Uterus (tissue), 4 donors: ENCODE measurements around the gene DOCK6. TPM values are rescaled to one million over a fixed set of nuclear protein-coding genes. Genes with fewer than 3 reads are reported as not detected.

ENCODE experiments used
- DNase-seq, 2 donors: peaks; one replicate each; pipeline ENCODE4 v3.0.0-alpha.2; 2019 to 2020
- H3K27ac ChIP-seq, 2 donors: fragments of 200-600 bp; sonication (generic); 1 replicate in 1 of 2; 2 replicates in 1 of 2; pipeline ENCODE4 v1.5.1; 2016 to 2018
- H3K27me3 ChIP-seq, 2 donors: fragments of 200-600 bp; sonication (generic); one replicate each; pipeline ENCODE4 v1.5.1; 2018 to 2019; ENCODE audit warnings: control low read depth in 1 of 2
- H3K36me3 ChIP-seq, 2 donors: fragments of 200-600 bp; sonication (generic); one replicate each; pipeline ENCODE4 v1.5.1; 2019; ENCODE audit warnings: control low read depth in 1 of 2
- H3K4me1 ChIP-seq, 2 donors: fragments of 200-600 bp; sonication (generic); one replicate each; pipeline ENCODE4 v1.5.1; 2018 to 2019; ENCODE audit warnings: control low read depth in 1 of 2
- H3K4me3 ChIP-seq, 2 donors: fragments of 200-600 bp; sonication (generic); 1 replicate in 1 of 2; 2 replicates in 1 of 2; pipeline ENCODE4 v1.5.1; 2018 to 2019; ENCODE audit warnings: mild to moderate bottlenecking in 1 of 2
- H3K9me3 ChIP-seq, 2 donors: fragments of 200-600 bp; sonication (generic); one replicate each; pipeline ENCODE4 v1.5.1; 2019; ENCODE audit warnings: control low read depth in 1 of 2
- POLR2A ChIP-seq, 2 donors: fragments of 450-650 bp; IDR thresholded peaks; one replicate each; pipeline ENCODE4 v1.6.1; 2016; ENCODE audit warnings: antibody characterized with exemption in 2 of 2, mild to moderate bottlenecking in 1 of 2, moderate library complexity in 1 of 2
- intact Hi-C: fragments of 100-400 bp; cut with DNase I; formaldehyde crosslinking; loops from one replicate; pipeline ENCODE4 v1.15.1; 2023; ENCODE audit warnings: low total_unique reads
- total RNA-seq, 4 donors: library from RNA; depleted of rRNA in 3 of 4; stranded (reverse); fragments of >200 nt in 3 of 4; gene quantifications; one replicate each; pipeline versions ENCODE4 v1.1.0 to v1.2.4, GENCODE V29; 2014 to 2023
- TF ChIP-seq, protein P1 (sequence below), 4 experiments: fragments of 200-600 bp in 2 of 4; fragments of 450-650 bp in 2 of 4; sonication (generic) in 2 of 4; IDR thresholded peaks; one replicate each; pipeline ENCODE4 v1.5.1; 2016 to 2019; ENCODE audit warnings: antibody characterized with exemption in 4 of 4, mild to moderate bottlenecking in 2 of 4, moderate library complexity in 1 of 4
- donor health status: DM: yes; HTN: yes; CAD: no.

The DOCK6 gene
- total RNA-seq, 4 donors from 2014 or later = 13.5 to 89.4 (median 38.6) TPM

GRCh38 chr19:11247934-11248333 is 14.4 kb downstream of the DOCK6 start:
- intact Hi-C loops = no loop called here
- no peaks in the 10 kb centered on the region for H3K36me3 ChIP-seq
- H3K27me3 ChIP-seq = no peaks in the 10 kb centered on the region
- H3K4me1 ChIP-seq = no peaks in the 10 kb centered on the region
- H3K9me3 ChIP-seq = no peaks in the 10 kb centered on the region
- peak overlapping the region; percentile 31 to 39 for H3K27ac ChIP-seq
- DNase-seq = no peak
- H3K4me3 ChIP-seq = no peak overlapping the region
- no peak for TF ChIP-seq POLR2A (IDR thresholded peaks at IDR 0.05)
- TF ChIP-seq, protein P1, sequence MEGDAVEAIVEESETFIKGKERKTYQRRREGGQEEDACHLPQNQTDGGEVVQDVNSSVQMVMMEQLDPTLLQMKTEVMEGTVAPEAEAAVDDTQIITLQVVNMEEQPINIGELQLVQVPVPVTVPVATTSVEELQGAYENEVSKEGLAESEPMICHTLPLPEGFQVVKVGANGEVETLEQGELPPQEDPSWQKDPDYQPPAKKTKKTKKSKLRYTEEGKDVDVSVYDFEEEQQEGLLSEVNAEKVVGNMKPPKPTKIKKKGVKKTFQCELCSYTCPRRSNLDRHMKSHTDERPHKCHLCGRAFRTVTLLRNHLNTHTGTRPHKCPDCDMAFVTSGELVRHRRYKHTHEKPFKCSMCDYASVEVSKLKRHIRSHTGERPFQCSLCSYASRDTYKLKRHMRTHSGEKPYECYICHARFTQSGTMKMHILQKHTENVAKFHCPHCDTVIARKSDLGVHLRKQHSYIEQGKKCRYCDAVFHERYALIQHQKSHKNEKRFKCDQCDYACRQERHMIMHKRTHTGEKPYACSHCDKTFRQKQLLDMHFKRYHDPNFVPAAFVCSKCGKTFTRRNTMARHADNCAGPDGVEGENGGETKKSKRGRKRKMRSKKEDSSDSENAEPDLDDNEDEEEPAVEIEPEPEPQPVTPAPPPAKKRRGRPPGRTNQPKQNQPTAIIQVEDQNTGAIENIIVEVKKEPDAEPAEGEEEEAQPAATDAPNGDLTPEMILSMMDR (IDR thresholded peaks at IDR 0.05) = no peak

DNA sequence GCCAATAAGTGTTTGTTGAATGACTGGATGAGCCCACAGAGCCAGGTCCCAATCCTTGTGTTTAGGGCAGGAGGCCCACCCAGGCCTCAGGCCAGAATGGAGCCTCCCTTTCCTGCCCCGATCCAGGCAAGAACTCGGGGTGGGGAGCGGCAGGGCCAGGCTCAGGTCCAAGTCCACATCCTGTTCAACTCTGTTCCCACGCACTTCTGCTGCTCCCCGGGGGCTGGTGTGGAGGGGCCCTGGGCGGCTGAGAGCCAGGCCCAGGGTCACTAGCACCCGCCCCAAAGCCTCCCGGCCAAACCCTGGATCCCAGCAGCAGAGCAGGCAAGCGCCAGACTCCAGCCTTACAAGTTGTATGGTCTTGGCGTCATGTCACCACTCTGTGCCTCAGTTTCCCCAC is 14.9 kb downstream of the DOCK6 start:
- Histone ChIP-seq H3K4me1 (no peaks in the 10 kb centered on the region), H3K27me3 (no peaks in the 10 kb centered on the region), H3K9me3 (no peaks in the 10 kb centered on the region), H3K27ac (peak overlapping the region; percentile 31 to 39), H3K4me3 (no peak overlapping the region), H3K36me3 (no peaks in the 10 kb centered on the region)
- TF ChIP-seq, protein P1 (IDR thresholded peaks at IDR 0.05) = no peak
- no peak for TF ChIP-seq POLR2A (IDR thresholded peaks at IDR 0.05)
- peak; percentile 64 to 65 for DNase-seq
- intact Hi-C loops = no loop called here

DNA sequence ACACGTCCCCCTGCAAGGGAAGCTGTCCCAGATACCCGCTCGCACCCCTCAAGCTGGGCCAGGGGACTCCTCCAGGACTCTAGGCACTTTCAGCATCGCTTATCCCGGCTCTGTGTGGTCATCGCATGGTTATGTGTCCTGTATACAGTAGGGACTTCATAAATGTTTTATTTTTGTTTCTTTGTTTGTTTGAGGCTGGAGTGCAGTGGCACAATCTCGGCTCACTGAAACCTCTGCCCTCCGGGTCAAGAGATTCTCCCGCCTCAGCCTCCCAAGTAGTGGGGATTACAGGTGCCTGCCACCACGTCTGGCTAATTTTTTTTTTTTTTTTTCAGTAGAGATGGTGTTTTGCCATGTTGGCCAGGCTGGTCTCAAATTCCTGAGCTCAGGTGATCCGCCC is 15.4 kb downstream of the DOCK6 start:
- no peak for TF ChIP-seq POLR2A (IDR thresholded peaks at IDR 0.05)
- no peak for DNase-seq
- Histone ChIP-seq H3K27me3 (no peaks in the 10 kb centered on the region), H3K36me3 (no peaks in the 10 kb centered on the region), H3K4me1 (no peaks in the 10 kb centered on the region), H3K4me3 (no peak overlapping the region), H3K9me3 (no peaks in the 10 kb centered on the region), H3K27ac (peak overlapping the region; percentile 31 to 39)
- intact Hi-C loops = no loop called here

GRCh38 chr19:11244846-11245589 is 17.3 kb downstream of the DOCK6 start:
- H3K27ac ChIP-seq = no peak overlapping the region
- H3K4me1 ChIP-seq = no peaks in the 10 kb centered on the region
- H3K4me3 ChIP-seq = no peak overlapping the region
- H3K27me3 ChIP-seq = no peaks in the 10 kb centered on the region
- intact Hi-C loops = no loop called here
- TF ChIP-seq POLR2A (IDR thresholded peaks at IDR 0.05) = no peak
- TF ChIP-seq, protein P1 (IDR thresholded peaks at IDR 0.05) = no peak
- no peaks in the 10 kb centered on the region for H3K9me3 ChIP-seq
- no peak for DNase-seq
- H3K36me3 ChIP-seq = no peaks in the 10 kb centered on the region

DNA sequence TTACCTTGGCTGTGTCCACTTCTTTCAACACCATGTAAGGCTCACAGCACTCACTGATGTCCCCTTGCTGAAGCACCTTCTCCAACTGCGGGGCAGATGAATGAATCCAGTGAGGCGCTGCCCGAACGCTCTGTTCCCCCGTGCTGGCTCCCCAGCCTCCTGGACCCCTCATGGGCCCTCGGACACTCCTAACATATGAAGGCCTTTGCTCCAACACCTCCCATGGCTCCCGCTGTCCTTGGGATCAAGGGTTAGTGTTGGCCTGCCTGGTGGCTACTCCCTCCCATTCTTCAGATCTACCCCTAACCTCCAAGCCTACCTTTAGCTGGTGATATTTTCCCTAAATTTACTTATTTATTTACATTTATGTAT is 18.5 kb downstream of the DOCK6 start:
- peak overlapping the region in 1 of 2 donors; percentile 53 for H3K27ac ChIP-seq
- no peak for DNase-seq
- H3K9me3 ChIP-seq = peaks cover 0 to 8% of the 10 kb centered on the region in 2 donors
- no peaks in the 10 kb centered on the region for H3K36me3 ChIP-seq
- intact Hi-C loops = no loop called here
- no peak for TF ChIP-seq POLR2A (IDR thresholded peaks at IDR 0.05)
- TF ChIP-seq, protein P1 (IDR thresholded peaks at IDR 0.05) = no peak
- H3K27me3 ChIP-seq = no peaks in the 10 kb centered on the region
- H3K4me3 ChIP-seq = no peak overlapping the region
- no peaks in the 10 kb centered on the region for H3K4me1 ChIP-seq
